Glutamatergic neuron (in vitro differentiated cells): ENCODE measurements around the gene AHCYL2. TPM values are rescaled to one million over a fixed set of nuclear protein-coding genes. Genes with fewer than 3 reads are reported as not detected.
"Not testable (repeated sequence)": the region's sequence is repeated elsewhere in the genome, so short reads cannot be mapped to it uniquely, and the experiment has no call there.

Source experiments
- DNase-seq: peaks from one replicate; pipeline ENCODE4 v3.0.0; 2022
- H3K27ac Mint-ChIP-seq: one replicate; pipeline ENCODE4 v1.8.0; 2020; ENCODE audit warnings: mild to moderate bottlenecking, mixed read lengths, inconsistent platforms; ENCODE audit not compliant: unreplicated experiment
- H3K27me3 Mint-ChIP-seq: one replicate; pipeline ENCODE4 v1.8.0; 2020; ENCODE audit warnings: mild to moderate bottlenecking, moderate library complexity, mixed read lengths, inconsistent platforms; ENCODE audit not compliant: unreplicated experiment
- H3K36me3 Mint-ChIP-seq: one replicate; pipeline ENCODE4 v1.8.0; 2020; ENCODE audit warnings: mild to moderate bottlenecking, mixed read lengths, inconsistent platforms; ENCODE audit not compliant: unreplicated experiment
- H3K4me1 Mint-ChIP-seq: one replicate; pipeline ENCODE4 v1.8.0; 2020; ENCODE audit warnings: mild to moderate bottlenecking, low read depth, mixed read lengths, inconsistent platforms; ENCODE audit not compliant: unreplicated experiment
- H3K4me3 Mint-ChIP-seq: one replicate; pipeline ENCODE4 v1.8.0; 2020; ENCODE audit warnings: mild to moderate bottlenecking, mixed read lengths, inconsistent platforms; ENCODE audit not compliant: unreplicated experiment
- H3K9me3 Mint-ChIP-seq: one replicate; pipeline ENCODE4 v1.8.0; 2020; ENCODE audit warnings: mild to moderate bottlenecking, moderate library complexity, mixed read lengths, inconsistent platforms; ENCODE audit not compliant: unreplicated experiment
- total RNA-seq: library from RNA; stranded (reverse); fragmentation: NEBNext Ultra II Directional; extraction: Animal tissue kit (Norgen Biotek cat#: 25700); gene quantifications from one replicate; pipeline ENCODE4 v1.2.1, GENCODE V29; 2021; ENCODE audit not compliant: unreplicated experiment
- TF ChIP-seq, protein P1 (sequence below): fragments of 200-600 bp; sonication (generic); IDR thresholded peaks from one replicate; pipeline ENCODE4 v1.5.0; 2021; ENCODE audit not compliant: partially characterized antibody, unreplicated experiment

The AHCYL2 gene
- total RNA-seq, 1 donor from 2014 or later = 16.8 TPM

DNA sequence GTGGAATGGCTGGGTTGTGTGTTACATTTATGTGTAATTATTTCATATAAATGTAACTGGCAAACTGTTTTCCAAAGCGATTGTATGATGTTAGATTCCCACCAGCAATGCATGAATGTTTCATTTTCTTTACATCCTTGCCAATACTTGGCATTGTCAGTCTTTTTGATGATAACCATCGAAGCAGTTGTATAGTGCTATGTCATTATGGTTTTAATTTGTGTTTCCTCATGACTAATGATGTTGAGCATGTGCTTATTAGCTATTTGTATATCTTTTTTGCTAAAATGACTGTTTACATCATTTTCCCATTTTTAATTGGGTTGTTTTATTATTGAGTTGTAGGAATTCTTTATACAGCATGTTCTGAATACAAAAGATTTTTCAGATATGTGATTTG lies 22.3 kb downstream of the AHCYL2 start:
- no peak overlapping the region for H3K4me3 Mint-ChIP-seq
- H3K27me3 Mint-ChIP-seq = no peaks in the 10 kb centered on the region
- DNase-seq = no peak
- peaks cover 4% of the 10 kb centered on the region for H3K9me3 Mint-ChIP-seq
- peaks cover 5% of the 10 kb centered on the region for H3K4me1 Mint-ChIP-seq
- TF ChIP-seq, protein P1, sequence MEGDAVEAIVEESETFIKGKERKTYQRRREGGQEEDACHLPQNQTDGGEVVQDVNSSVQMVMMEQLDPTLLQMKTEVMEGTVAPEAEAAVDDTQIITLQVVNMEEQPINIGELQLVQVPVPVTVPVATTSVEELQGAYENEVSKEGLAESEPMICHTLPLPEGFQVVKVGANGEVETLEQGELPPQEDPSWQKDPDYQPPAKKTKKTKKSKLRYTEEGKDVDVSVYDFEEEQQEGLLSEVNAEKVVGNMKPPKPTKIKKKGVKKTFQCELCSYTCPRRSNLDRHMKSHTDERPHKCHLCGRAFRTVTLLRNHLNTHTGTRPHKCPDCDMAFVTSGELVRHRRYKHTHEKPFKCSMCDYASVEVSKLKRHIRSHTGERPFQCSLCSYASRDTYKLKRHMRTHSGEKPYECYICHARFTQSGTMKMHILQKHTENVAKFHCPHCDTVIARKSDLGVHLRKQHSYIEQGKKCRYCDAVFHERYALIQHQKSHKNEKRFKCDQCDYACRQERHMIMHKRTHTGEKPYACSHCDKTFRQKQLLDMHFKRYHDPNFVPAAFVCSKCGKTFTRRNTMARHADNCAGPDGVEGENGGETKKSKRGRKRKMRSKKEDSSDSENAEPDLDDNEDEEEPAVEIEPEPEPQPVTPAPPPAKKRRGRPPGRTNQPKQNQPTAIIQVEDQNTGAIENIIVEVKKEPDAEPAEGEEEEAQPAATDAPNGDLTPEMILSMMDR = no peak
- no peaks in the 10 kb centered on the region for H3K36me3 Mint-ChIP-seq
- H3K27ac Mint-ChIP-seq = no peak overlapping the region

DNA sequence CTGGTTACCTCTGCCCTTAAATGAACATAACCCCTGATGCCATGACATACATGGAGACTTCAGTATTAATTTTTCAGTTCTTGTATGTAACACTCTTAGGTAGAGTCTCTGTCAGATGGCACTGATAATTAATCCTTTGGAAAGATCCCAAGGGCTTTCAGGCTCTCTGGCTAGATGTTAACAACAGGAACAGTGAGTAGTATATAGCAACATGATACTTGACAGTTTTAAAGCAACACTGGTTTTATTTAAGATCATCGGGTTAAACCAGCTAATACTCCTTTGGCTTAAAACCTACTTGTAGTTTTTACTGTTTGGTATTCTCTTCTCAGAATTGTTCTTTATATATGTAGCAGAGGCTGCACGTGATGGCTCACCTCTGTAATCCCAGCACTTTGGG lies 27.3 kb downstream of the AHCYL2 start:
- DNase-seq = no peak
- H3K27ac Mint-ChIP-seq = no peak overlapping the region

DNA sequence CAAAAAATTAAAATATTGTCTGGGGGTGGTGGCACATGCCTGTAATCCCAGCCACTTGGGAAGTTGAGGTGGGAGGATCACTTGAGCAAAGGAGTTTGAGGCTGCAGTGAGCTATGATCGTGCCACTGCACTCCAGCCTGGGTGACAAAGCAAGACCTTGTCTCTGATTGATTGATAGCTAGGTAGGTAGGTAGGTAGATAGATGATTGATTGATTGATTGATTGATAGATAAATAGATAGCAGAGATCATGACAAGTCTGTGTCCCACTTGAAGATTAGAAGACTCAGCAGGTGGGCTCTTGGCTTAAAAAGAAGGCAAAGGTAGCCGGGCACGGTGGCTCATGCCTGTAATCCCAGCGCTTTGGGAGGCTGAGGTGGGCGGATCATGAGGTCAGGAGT lies 27.8 kb downstream of the AHCYL2 start:
- H3K4me3 Mint-ChIP-seq, H3K27me3 Mint-ChIP-seq, H3K36me3 Mint-ChIP-seq, H3K27ac Mint-ChIP-seq, H3K9me3 Mint-ChIP-seq, H3K4me1 Mint-ChIP-seq, DNase-seq: not testable (repeated sequence)

More for the DNA sequence above, 27.3 kb downstream of the AHCYL2 start:
- Mint-ChIP-seq H3K4me1 (peaks cover 10% of the 10 kb centered on the region), H3K4me3 (no peak overlapping the region), H3K9me3 (no peaks in the 10 kb centered on the region), H3K36me3 (no peaks in the 10 kb centered on the region), H3K27me3 (no peaks in the 10 kb centered on the region)
- TF ChIP-seq, protein P1 = no peak

DNA sequence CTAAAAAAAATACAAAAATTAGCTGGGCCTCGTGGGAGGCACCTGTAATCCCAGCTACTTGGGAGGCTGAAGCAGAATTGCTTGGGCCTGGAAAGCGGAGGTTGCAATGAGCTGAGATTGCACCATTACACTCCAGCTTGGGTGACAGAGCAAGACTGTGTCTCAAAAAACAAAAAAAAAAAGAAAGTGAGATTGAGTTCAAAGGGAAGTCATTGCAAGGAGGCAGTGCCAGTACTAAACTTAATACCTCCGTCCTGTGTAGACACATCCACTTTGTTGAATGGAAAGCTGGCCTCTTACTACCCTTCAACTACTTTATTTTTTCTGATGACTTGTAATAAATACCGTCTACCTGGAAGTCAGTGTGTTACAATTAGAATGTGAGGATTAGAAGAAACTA lies 31.0 kb downstream of the AHCYL2 start:
- DNase-seq = no peak
- Mint-ChIP-seq H3K9me3 (no peaks in the 10 kb centered on the region), H3K4me3 (no peak overlapping the region), H3K36me3 (no peaks in the 10 kb centered on the region), H3K4me1 (peaks cover 10% of the 10 kb centered on the region), H3K27me3 (no peaks in the 10 kb centered on the region), H3K27ac (no peak overlapping the region)
- TF ChIP-seq, protein P1 = no peak

DNA sequence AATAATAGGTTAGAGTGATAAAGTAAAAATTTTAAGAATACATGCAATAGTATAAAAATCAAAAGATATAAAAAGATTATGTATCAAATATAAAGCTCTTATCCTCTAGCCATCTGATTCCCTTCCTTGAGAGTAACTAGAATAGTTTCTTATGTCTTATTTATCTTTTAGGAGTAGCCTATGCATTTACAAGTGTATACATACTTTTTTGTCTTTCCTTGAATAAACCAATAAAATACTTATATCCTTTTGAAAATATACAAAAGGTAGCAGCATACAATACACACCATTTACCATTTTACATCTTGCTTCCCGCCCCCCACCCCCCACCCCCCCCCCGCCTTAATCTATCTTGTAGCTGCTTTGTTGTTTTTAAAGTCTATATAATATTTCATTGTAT lies 31.4 kb downstream of the AHCYL2 start:
- Mint-ChIP-seq H3K27ac (no peak overlapping the region), H3K4me3 (no peak overlapping the region), H3K9me3 (no peaks in the 10 kb centered on the region), H3K27me3 (no peaks in the 10 kb centered on the region), H3K4me1 (peaks cover 10% of the 10 kb centered on the region), H3K36me3 (no peaks in the 10 kb centered on the region)
- TF ChIP-seq, protein P1 = no peak
- DNase-seq = no peak

DNA sequence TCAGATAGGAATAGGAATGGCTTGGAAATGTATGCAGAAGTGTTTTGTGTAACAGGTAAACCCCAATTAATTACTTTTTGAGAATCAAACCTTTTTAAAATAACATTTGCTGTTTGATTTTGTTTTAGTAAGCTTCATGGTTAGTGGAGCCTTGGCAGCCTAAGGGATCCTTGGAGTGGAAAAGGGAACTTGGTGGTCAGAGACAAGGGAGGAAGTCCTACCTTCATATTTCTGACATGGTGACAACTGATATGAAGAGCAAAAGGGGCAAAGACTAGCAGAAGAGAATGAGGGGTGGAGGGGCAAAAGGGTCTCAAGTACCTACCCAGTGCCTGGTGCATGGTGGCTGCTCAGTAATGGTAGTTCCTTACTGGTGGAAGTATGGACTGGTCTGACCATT lies 32.3 kb downstream of the AHCYL2 start:
- H3K9me3 Mint-ChIP-seq = no peaks in the 10 kb centered on the region
- no peak for DNase-seq
- peaks cover 5% of the 10 kb centered on the region for H3K4me1 Mint-ChIP-seq
- no peak overlapping the region for H3K4me3 Mint-ChIP-seq
- H3K36me3 Mint-ChIP-seq = no peaks in the 10 kb centered on the region
- no peak overlapping the region for H3K27ac Mint-ChIP-seq
- no peaks in the 10 kb centered on the region for H3K27me3 Mint-ChIP-seq
- TF ChIP-seq, protein P1 = no peak
